ENCODE data around the gene EFCAB5.
"Not testable (repeated sequence)": the region's sequence is repeated elsewhere in the genome, so short reads cannot be mapped to it uniquely, and the experiment has no call there.

EFCAB5 gene

DNA sequence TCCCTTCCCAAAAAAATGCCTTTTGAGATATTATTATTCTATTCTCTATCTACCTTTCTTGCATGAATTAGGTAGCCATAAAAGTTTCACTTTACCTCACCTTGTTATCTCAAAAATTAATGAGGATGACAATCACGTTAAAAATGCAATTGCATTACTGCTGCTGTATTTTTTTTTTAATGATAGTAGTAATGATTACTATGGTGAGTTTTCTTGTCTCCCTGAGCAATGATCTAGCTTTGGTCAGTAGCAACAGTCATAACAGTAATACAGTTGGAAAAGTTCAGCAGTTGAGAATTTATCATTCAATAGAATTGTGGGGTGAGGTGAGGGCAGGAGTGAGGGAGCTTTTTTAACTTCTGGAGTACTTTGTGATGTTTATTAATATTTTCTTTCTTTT is at the start of gene EFCAB5:
TSS of gene EFCAB5 (plus strand) at position 301 of the 400 bp plus-strand sequence. CDS start 163 bp downstream, outside the sequence.
- DNase-seq (ENCODE audit: low read depth in 3 of 3): no peak

DNA sequence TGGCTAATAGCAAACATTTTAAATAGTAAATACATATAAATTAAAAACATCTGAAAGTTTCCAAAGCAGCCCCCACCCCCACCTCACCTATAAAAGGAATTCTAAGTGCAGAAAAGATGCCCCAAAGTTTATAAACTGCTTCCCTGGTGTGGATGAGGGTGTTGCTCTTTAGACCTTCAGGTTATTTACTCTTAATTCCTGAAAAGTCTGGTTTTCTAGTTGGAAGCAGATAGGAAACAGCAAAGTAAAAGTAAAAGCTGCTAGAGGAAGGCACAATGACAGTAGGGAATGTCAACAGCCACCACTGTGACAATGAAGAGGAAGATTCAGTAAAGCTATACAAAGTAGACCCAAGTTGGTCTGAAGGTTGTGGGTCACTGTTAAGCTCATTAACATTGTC is 49.2 kb upstream of the EFCAB5 start:
- no peak for DNase-seq (ENCODE audit: low read depth in 3 of 3)

DNA sequence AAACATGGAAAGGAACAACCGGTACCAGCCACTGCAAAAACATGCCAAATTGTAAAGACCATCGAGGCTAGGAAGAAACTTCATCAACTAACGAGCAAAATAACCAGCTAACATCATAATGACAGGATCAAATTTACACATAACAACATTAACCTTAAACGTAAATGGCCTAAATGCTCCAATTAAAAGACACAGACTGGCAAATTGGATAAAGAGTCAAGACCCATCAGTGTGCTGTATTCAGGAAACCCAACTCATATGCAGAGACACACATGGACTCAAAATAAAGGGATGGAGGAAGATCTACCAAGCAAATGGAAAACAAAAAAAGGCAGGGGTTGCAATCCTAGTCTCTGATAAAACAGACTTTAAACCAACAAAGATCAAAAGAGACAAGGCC is 44.3 kb upstream of the EFCAB5 start:
- not testable (repeated sequence) for DNase-seq (ENCODE audit: low read depth in 3 of 3)

DNA sequence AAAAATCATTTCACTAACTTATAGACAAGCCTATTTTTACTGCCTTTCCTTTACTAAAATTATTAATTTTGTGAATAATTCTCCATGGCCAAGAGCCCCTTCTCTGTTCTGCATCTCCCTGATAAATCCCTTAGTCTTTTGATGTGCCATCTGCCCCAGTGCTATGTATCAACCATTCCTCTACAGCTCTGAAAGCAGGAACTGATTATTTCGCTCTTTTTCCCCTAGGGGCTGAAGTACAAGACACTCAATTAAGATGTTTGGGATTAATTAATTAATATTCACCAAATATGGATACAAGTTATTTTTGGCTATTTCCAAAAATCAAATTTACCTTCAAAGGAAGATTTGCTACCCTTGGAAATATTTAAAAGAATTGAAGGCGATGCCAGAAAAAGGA is 38.0 kb upstream of the EFCAB5 start:
- no peak for DNase-seq (ENCODE audit: low read depth in 3 of 3)

DNA sequence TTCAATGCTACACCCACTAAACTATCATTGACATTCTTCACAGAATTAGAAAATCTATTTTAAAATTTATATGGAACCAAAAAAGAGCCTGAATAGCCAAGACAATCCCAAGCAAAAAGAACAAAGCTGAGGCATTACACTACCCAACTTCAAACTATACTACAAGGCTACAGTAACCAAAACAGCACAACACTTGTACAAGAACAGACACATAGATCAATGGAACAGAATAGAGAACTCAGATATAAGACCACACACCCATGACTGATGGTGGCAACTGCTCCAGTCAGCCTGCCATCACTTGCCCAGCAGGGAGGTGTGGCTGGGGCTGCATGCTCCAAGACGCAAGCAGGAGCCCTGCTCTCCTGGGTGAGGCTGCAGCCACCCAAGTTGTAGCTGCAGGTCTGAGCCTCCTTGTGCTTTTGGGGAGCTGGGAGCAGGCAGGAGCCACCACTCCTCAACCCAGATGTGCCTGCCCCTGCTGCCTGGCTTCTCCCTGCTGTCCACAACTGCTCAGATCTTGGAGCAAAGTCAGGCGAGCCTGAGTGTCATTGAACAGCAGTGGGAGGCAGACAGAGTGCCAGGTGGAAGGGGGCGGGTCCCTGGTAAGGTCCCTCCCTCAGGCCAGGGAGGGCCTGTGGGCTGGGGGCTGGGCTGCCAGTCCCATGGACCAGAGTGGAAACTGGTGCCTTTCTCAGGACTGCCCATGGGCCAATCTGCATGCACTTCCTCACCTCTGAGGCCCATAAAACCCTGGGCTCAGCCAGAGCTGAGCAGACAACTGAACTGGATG is 36.2 kb upstream of the EFCAB5 start:
- DNase-seq (ENCODE audit: low read depth in 3 of 3): no peak

DNA sequence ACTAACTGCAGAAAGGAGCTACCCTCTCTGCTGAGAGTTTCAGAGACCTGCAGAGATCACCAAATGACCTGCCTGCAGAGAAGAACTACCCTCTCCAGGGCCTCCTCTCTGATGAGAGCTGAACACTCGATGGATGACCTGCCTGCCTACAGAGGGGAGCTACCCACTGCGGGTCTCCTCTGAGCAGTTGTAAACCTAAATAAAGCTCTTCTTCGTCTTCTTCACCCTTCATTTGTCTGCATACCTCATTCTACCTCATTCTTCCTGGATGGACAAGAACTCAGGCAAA is 35.6 kb upstream of the EFCAB5 start:
- no peak for DNase-seq (ENCODE audit: low read depth in 3 of 3)

DNA sequence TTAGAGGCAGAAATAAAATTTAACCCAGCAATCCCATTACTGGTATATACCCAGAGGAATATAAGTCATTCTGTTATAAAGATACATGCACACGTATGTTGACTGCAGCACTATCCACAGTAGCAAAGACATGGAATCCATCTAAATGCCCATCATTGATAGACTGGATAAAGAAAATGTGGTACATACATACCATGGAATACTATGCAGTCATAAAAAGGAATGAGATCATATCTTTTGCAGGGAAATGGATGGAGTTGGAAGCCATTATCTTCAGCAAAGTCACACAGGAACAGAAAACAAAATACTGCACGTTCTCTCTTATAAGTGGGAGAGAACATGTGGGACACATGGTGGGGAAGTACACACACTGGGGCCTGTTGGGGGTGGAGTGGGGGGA is 34.5 kb upstream of the EFCAB5 start:
- DNase-seq (ENCODE audit: low read depth in 3 of 3): no peak

DNA sequence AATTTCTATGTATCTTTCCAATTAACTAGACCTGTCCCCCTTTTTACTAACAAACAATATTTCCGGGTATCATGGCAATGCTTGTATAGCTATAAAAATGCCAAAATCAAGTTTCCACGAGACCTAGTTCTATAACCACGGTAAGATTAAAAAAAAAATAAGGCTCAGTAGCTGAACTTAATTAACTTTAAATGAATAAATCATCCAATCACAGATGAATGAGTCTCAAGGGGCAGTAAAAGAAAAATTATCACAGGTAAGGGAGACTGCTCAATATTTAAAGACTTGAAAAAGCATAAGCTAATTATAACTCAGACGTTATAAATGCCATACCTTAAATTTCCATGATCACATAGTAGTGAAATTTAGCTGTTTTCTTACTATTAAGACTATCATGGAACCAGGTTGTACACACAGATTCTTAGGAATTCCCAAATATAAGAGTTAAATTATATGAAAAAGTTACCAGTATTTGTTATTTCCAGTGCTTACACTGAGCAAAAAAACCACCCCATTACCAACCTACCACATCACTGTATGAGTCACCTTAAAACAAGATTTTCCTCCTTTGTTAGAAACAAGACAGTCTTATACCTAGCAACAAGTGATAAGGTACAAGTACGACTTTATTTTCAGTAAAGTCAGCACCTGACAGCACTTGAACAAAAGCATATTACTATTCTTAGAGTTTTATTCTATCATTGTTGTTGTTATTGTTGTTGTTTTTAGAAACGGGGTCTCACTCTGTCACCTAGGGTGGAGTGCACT is 32.0 kb upstream of the EFCAB5 start:
- no peak for DNase-seq (ENCODE audit: low read depth in 3 of 3)

DNA sequence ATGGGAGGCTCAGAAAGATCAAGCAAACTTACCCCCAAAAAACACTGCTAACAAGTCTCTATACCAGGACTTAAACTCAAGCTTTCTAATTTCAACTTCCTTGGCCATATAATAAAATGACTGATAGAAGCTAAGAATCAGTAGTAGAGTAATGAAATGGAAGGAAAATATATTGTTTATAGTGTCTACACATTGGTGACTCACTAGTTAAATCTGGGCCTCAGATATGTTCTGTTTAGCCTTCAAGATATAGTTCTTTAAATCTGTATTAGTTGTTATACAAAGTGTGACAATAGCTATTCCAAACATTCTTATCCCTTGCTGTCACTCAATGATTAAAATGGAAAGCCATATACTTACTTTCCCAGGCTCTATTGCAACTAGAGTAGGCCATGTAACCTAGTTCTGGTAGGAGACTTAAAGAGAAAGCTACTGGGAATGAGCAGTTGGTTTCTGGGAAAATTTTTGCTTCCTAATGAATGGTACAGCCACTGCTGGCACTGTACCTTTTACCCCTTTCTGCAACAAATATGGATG is 29.7 kb upstream of the EFCAB5 start:
- DNase-seq (ENCODE audit: low read depth in 3 of 3): no peak

DNA sequence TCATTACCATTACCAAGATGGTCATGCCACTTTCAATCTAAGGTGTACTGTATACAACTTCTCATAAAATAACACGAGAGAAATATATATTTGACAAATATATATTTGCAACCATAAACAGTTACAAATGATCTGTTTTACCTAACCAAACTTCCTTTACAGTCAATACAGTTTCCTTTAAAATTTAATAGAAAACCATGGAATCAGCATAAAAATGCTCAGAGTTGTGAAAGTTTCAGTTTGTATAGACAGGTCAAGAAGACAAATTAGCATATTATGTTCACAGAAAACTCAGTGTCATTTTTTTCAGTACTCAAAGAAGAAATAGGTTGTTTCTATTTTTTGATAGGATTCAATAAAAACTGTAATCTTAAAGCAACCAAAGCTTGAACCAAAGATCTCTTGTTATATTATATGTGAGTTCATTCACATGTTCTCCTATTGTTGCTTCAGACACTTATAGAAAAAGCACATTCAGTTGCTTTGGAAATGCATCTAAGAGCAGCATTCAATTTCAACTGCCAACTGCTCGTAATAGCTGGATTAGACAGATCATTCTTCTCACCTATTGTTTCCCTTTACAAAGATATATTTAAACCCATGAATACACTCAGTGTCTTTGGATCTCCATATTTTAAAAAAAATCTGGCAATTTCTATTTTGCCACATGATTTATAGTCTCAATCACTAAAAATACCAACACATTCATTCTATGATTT is 26.5 kb upstream of the EFCAB5 start:
- no peak for DNase-seq (ENCODE audit: low read depth in 3 of 3)

DNA sequence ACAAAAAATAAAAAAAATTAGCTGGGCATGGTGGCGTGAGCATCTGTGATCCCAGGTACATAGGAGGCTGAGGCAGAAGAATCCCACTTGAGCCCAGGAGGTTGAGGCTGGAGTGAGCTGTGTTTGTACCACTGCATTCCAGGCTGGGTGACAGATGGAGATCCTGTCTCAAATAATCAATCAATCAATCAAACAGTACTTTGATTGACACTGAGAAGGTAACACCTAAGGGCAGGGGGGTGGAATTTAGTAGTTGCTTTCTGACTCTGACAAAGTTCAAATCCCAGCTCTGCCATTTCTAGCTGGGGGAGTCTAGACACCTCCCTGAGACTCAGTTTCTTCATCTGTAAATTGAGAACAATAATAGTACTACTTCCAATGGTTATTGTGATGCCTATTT is 23.4 kb upstream of the EFCAB5 start:
- DNase-seq (ENCODE audit: low read depth in 3 of 3): no peak

DNA sequence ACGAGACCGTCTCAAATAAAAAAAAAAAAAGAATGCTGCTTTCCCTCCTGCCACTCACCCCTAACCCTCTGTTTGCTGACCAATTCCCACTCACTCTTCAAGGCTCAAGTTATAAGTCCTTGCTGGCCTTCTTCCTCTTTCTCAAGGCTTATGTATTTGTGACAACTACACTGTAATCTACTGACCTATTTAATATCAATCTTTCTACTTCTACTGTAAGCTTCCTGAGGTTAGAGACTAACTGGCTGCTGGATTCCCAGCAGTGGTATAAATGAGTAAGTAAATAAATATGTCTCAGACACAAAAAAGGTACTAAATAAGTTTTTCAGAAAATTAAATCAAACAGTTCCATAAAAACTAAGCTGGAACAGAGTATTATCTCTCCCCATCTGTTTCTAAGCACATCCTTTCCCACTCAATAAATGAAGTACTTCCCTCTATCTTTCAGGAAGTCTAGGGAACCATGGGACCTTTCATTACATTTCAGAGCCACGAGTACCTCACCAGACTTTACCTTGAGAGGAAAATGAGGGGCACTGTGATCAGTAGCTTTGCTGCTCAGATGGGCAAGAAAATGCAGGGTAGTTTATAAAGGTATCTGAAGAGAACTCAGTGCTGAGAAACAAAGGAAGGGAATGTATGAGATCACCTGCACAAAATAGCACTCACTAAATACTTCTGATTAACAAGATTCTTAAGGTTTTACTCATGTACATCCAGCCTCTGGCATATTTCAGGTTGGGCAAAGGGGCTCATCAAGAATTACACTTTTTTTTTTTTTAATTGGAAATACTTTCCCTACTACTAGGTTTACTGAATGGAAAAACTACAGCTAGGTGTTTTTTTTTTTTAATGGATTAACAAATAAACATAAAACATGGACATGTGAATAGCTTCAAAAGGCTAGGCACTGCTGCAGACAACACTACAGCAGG is 22.2 kb upstream of the EFCAB5 start:
- DNase-seq (ENCODE audit: low read depth in 3 of 3): no peak

DNA sequence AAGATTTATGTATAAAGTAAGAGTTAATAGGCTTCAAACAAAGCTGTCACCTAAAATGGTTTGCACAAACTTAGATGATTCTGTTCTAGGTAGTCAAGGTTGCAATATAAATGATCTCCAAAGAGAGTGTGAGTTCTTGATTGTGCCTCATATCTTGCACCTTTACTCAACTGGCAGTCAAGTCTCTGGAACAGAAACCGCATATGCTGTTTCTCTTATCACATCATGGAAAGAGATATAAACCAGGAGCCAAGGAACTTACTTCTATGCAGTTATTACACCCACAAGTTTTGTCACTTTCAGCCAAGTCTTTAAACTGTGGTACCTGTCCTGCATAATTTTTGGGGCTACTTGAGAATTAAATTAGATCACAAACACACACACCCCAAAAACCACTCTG is 16.6 kb upstream of the EFCAB5 start:
- no peak for DNase-seq (ENCODE audit: low read depth in 3 of 3)

DNA sequence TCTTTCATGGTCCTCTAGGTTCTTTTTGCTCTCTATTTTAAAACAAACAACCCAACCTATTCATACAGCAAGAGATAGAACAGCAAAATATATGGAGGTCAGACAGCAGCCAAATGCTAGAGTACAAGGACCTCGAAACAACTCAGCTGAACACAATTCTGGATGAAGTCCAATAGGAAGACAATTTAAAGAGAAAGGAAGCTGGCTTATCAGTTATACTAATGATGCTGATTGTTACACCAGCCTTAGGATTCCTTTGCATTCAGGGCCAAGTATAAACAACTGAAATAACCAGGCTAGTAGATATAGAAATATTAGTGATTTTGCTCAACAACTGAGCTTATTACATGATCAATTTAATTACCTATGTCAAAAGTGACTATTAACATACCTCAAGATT is 13.9 kb upstream of the EFCAB5 start:
- DNase-seq (ENCODE audit: low read depth in 3 of 3): no peak

DNA sequence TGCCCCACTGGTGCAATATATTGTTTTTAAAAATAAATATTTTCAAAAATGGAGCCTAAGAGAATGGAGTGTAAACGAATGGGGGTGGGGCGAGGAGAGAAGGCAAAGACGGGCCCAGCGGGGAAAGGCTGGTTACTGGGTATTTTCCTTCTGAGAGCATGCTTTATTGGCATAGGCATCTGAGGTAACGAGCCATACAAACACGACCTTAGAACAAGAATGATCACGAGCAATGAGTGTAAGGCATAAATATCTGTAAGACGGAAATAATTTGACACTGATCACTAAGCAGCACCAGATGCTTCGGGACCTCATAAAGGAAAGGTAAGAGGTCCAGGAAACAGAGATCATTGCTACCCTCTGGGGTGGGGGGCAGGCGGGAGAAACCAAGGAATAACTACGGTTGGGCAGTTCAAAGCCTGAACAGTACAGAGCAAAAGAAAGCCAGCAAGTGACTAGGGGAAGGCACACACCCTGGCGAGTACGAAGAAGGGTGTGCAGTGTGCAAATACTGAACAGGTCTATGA is 12.4 kb upstream of the EFCAB5 start:
- DNase-seq (ENCODE audit: low read depth in 3 of 3): no peak

DNA sequence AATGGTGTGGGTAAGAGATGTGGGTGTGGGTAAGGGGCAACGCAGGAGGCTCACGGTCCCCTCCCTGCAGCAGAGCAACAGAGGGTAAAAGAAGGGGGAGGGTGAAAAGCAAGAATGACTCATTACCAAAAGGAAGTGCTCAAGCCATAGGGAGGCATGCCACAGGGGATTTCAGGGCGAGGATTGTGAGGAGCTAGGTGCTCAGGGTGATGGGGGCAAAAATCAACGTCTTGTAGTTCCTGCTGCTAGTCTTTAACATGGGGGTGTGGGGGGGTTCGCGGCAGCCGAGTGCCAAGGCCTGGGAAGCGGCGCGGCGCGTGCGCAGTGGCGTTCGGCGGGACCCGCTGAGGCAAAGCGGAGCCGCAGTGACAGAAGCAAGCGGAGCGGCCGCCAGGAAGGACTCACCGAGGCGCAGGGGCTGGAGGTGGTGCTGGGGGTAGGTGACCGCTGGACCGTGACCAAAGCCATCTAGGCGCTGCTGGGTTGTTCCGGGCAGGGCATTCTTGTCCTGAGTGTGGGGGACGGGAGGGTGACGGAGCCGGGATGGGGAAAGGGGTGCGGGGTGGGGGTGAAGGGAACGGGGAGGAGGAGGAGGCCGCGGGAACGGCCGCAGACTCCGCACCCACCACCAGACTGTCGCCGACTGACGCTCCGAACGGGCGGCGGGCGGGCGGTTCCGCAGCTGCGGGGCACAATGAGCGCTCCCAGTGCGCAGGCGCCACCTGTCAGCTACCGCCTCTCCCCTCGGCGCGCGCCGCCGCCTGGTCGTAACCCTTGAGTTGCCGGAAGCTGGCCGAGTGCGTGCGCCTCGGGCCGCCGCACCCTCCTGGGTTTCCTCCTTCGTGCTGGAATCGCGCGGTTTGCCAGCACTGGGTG is 11.7 kb upstream of the EFCAB5 start, which contains the start of gene SSH2:
TSS of gene SSH2 (minus strand) at position 696 of the 876 bp plus-strand sequence. CDS start at position 468, 228 bp downstream.
- peak; percentile 77 to 89 (median 81) for DNase-seq (ENCODE audit: low read depth in 3 of 3)

DNA sequence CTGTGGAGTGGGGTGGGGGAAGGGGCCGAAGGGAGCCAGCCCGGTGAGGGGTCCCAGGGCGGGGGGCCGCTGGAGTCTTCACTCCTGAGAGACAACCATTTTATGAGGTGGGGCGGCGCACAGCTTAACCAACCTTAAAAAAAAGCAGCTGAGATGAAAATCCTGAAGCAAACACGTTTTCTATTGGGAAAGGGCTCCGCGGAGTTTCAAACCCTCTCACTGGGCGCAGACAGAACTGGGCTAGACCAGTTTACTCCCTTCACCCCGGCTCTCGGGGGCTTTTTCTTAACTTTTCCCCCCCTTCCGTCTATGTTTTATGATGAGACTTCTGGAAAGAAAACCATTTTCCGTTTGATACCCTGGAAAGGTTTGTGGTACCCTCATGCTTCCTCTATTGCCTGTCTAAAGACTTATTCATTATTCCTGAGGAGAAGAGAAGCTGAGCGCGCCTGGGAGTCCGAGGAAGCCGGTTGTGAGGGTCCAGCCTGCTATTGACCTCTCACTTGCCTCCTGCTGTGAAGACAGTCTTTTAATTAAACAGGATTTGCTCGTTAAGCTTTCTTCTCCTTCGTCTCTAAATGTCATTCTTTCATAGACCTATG is 10.9 kb upstream of the EFCAB5 start:
- DNase-seq (ENCODE audit: low read depth in 3 of 3): no peak

DNA sequence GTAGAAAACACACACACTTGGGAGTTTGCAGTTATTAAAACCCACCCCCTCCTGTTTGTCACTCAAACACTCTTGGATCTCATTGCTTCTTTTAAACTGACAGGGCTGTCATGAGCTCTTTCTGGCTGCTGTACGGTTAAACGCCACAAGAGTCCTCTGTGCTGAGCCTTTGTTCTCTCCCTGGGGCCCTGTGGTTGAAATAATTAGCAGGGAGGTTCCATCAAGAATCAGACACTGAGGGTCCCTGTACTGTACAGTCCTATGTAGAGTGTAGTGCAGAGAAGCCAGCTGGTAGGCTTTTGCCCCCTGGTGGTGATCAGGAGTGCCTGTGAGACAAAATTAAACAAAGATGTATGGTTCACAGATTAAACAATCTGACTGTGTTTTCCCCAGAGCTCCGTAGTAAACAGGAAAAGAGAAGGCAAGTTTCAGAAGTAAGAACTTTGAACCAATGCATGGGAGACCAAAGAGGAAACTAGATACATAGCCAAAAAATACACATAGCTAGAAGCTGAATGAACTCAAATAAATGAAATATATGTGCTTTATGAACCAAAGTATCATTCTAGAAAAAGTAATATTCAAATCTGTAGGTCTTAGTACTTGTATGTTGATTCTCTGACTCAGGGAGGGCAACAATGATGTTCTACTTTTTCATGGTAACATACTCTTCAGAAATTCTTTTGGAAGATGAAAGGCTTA is 10.1 kb upstream of the EFCAB5 start:
- DNase-seq (ENCODE audit: low read depth in 3 of 3): peak; percentile 35 to 52 (median 50)

DNA sequence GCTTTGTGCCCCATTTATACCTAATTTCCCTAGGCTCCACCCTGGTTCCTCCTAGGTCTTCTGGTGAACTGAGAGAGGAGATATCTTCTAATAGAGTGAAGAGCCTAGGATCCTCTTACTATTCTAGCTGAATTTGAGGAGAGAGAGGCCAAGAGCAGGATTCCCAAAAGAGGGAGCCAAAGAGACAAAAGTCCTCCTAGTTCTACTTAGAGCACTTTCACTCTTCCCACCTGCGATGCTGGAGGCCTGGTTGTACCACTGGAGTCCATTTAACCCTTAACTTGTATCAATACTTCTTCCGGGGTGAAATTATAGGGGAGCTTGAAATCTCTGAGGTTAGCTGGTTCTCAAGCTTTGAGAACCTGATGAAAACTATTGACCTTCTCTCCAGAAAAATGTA is 8.1 kb upstream of the EFCAB5 start:
- DNase-seq (ENCODE audit: low read depth in 3 of 3): no peak

Measured in stimulated activated CD4-positive, alpha-beta T cell treated with anti-CD3 and anti-CD28 coated beads, TNF-alpha, amount 100 ng/mL, for 24 hours (primary cell).